ENCODE data around the gene AVP.

- TF ChIP-seq CTCF (IDR thresholded peaks at IDR 0.05) (no peak), MYC (IDR thresholded peaks at IDR 0.05; ENCODE audit: borderline replicate concordance, low read length) (no peak)
Observed at GRCh38 chr20:3051385-3052019, 33.0 kb downstream of the AVP start.

Data from A549 (cell line).